H9 (cell line): ENCODE results near the gene ANKRD27. TPM values are rescaled to one million over a fixed set of nuclear protein-coding genes. Genes with fewer than 3 reads are reported as not detected.

Experiments
- DNase-seq: peaks from one replicate; pipeline ENCODE4 v3.0.0-alpha.2; 2017
- H2AFZ ChIP-seq: one replicate; pipeline ENCODE4 v1.6.1; 2013; ENCODE audit warnings: mild to moderate bottlenecking, low read length, control low read depth, moderate library complexity
- H2AK5ac ChIP-seq: 2 replicates; pipeline ENCODE4 v1.6.1; 2013; ENCODE audit warnings: low read length, control low read depth, mixed read lengths; ENCODE audit not compliant: insufficient read length
- H2BK120ac ChIP-seq: one replicate; pipeline ENCODE4 v1.6.1; 2013; ENCODE audit warnings: low read depth, mild to moderate bottlenecking, low read length, control low read depth, inconsistent platforms; ENCODE audit not compliant: poor library complexity, severe bottlenecking
- H2BK12ac ChIP-seq: 2 replicates; pipeline ENCODE4 v1.6.1; 2013; ENCODE audit warnings: low read length, control low read depth, mixed read lengths, low read depth; ENCODE audit not compliant: insufficient read length
- H2BK15ac ChIP-seq: 2 replicates; pipeline ENCODE4 v1.6.1; 2013; ENCODE audit warnings: low read depth, low read length, control low read depth
- H2BK20ac ChIP-seq: one replicate; pipeline ENCODE4 v1.6.1; 2013; ENCODE audit warnings: low read depth, mild to moderate bottlenecking, low read length, control low read depth, inconsistent platforms; ENCODE audit not compliant: poor library complexity, severe bottlenecking
- H2BK5ac ChIP-seq: 2 replicates; pipeline ENCODE4 v1.6.1; 2013; ENCODE audit warnings: low read length, control low read depth, mixed read lengths; ENCODE audit not compliant: insufficient read length
- H3K14ac ChIP-seq: 2 replicates; pipeline ENCODE4 v1.6.1; 2013; ENCODE audit warnings: low read length, control low read depth; ENCODE audit not compliant: insufficient read depth
- H3K18ac ChIP-seq: 2 replicates; pipeline ENCODE4 v1.6.1; 2013; ENCODE audit warnings: low read depth, mild to moderate bottlenecking, mixed read lengths, low read length, control low read depth; ENCODE audit not compliant: insufficient read length
- H3K23ac ChIP-seq: 2 replicates; pipeline ENCODE4 v1.6.1; 2013; ENCODE audit warnings: low read length, control low read depth, mixed read lengths, low read depth; ENCODE audit not compliant: insufficient read length
- H3K23me2 ChIP-seq: 2 replicates; pipeline ENCODE4 v1.6.1; 2013; ENCODE audit warnings: low read depth, mild to moderate bottlenecking, mixed read lengths, low read length, control low read depth; ENCODE audit not compliant: insufficient read length, poor library complexity, severe bottlenecking
- H3K27ac ChIP-seq: 2 replicates; pipeline ENCODE4 v1.5.1; 2013; ENCODE audit warnings: low read length, control low read depth, mixed read lengths, low read depth; ENCODE audit not compliant: insufficient read length
- H3K27me3 ChIP-seq: 2 replicates; pipeline ENCODE4 v1.6.1; 2013; ENCODE audit warnings: low read length, control low read depth, inconsistent platforms; ENCODE audit not compliant: insufficient read depth
- H3K4ac ChIP-seq: 2 replicates; pipeline ENCODE4 v1.6.1; 2013; ENCODE audit warnings: low read depth, mild to moderate bottlenecking, control low read depth, inconsistent platforms, low read length, moderate library complexity
- H3K4me1 ChIP-seq: 2 replicates; pipeline ENCODE4 v1.6.1; 2013; ENCODE audit warnings: low read length, control low read depth, inconsistent platforms; ENCODE audit not compliant: insufficient read depth
- H3K4me2 ChIP-seq: 2 replicates; pipeline ENCODE4 v1.6.1; 2013; ENCODE audit warnings: low read length, control low read depth, mixed read lengths; ENCODE audit not compliant: insufficient read length, insufficient read depth
- H3K56ac ChIP-seq: 2 replicates; pipeline ENCODE4 v1.6.1; 2013; ENCODE audit warnings: low read depth, mild to moderate bottlenecking, mixed read lengths, low read length, control low read depth; ENCODE audit not compliant: insufficient read length
- H3K79me1 ChIP-seq: 2 replicates; pipeline ENCODE4 v1.6.1; 2013; ENCODE audit warnings: low read depth, mild to moderate bottlenecking, moderate library complexity, low read length, control low read depth, inconsistent platforms; ENCODE audit not compliant: insufficient read depth, poor library complexity, severe bottlenecking
- H3K79me2 ChIP-seq: 2 replicates; pipeline ENCODE4 v1.6.1; 2013; ENCODE audit warnings: low read length, control low read depth, inconsistent platforms; ENCODE audit not compliant: insufficient read depth
- H3K9ac ChIP-seq: 2 replicates; pipeline ENCODE4 v1.6.1; 2013; ENCODE audit warnings: low read length, control low read depth, mixed read lengths; ENCODE audit not compliant: insufficient read length; ENCODE audit errors: extremely low read depth
- H3K9me3 ChIP-seq: one replicate; pipeline ENCODE4 v1.6.1; 2013; ENCODE audit warnings: low read depth, low read length, inconsistent platforms; ENCODE audit not compliant: control insufficient read depth
- H3T11ph ChIP-seq: one replicate; pipeline ENCODE4 v1.6.1; 2013; ENCODE audit warnings: mild to moderate bottlenecking, low read length, control low read depth, inconsistent platforms
- H4K20me1 ChIP-seq: one replicate; pipeline ENCODE4 v1.6.1; 2013; ENCODE audit not compliant: control insufficient read depth, insufficient read length, insufficient read depth
- H4K5ac ChIP-seq: 2 replicates; pipeline ENCODE4 v1.6.1; 2013; ENCODE audit warnings: low read depth, mild to moderate bottlenecking, mixed read lengths, low read length, control low read depth; ENCODE audit not compliant: insufficient read length
- H4K8ac ChIP-seq: replicated peaks from 2 replicates; pipeline ENCODE4 v1.6.1; 2013; ENCODE audit warnings: low read length, control low read depth, mixed read lengths, low read depth; ENCODE audit not compliant: insufficient read length
- H4K91ac ChIP-seq: 2 replicates; pipeline ENCODE4 v1.6.1; 2013; ENCODE audit warnings: low read depth, mild to moderate bottlenecking, moderate library complexity, mixed read lengths, low read length, control low read depth; ENCODE audit not compliant: insufficient read length
- H3K27ac Mint-ChIP-seq, 3 experiments: 2 replicates in 2 of 3; 3 replicates in 1 of 3; pipeline ENCODE4 v1.8.0; 2020 to 2021; ENCODE audit warnings: mixed read lengths in 3 of 3, mild to moderate bottlenecking in 1 of 3, moderate library complexity in 1 of 3
- H3K27me3 Mint-ChIP-seq: 2 replicates; pipeline ENCODE4 v1.8.0; 2021; ENCODE audit warnings: low read depth, mild to moderate bottlenecking, moderate library complexity, mixed read lengths
- H3K36me3 Mint-ChIP-seq, 3 experiments: 2 replicates in 2 of 3; 3 replicates in 1 of 3; pipeline ENCODE4 v1.8.0; 2020 to 2021; ENCODE audit warnings: low read depth in 3 of 3, mixed read lengths in 3 of 3; ENCODE audit not compliant: insufficient read depth in 1 of 3
- H3K4me1 Mint-ChIP-seq, 2 experiments: 2 replicates each; pipeline ENCODE4 v1.8.0; 2020; ENCODE audit warnings: mixed read lengths in 2 of 2
- H3K4me3 Mint-ChIP-seq, 2 experiments: 2 replicates in 1 of 2; 3 replicates in 1 of 2; pipeline ENCODE4 v1.8.0; 2020 to 2021; ENCODE audit warnings: mild to moderate bottlenecking in 2 of 2, mixed read lengths in 2 of 2, moderate library complexity in 1 of 2
- H3K9me3 Mint-ChIP-seq, 2 experiments: 2 replicates in 1 of 2; 3 replicates in 1 of 2; pipeline ENCODE4 v1.8.0; 2020; ENCODE audit warnings: mild to moderate bottlenecking in 2 of 2, mixed read lengths in 2 of 2, moderate library complexity in 1 of 2
- CTCF ChIP-seq: fragments of 200-600 bp; sonication (generic); conservative IDR thresholded peaks from 3 replicates; pipeline ENCODE4 v1.8.0; 2021; ENCODE audit warnings: antibody characterized with exemption, mild to moderate bottlenecking
- WGBS: extraction: QIAGEN DNeasy Blood & Tissue Kit; methylation state at CpG from one replicate; pipeline ENCODE4 v1.1.7; 2013; ENCODE audit warnings: missing lambda C conversion rate, low lambda C conversion rate, mixed read lengths; ENCODE audit not compliant: insufficient read length; ENCODE audit errors: extremely low coverage; 5-methylcytosine and 5-hydroxymethylcytosine counted together
- total RNA-seq: library from RNA; stranded (reverse); gene quantifications from 2 replicates; pipeline ENCODE4 v1.2.1, GENCODE V29; 2021

The ANKRD27 gene
- total RNA-seq, 1 experiment from 2014 or later = 40.7 TPM

- no peak overlapping the region for H3T11ph ChIP-seq
- H3K9ac ChIP-seq = no peak overlapping the region
- no peak overlapping the region for H4K8ac ChIP-seq
- no peak overlapping the region for H3K56ac ChIP-seq
- no peak overlapping the region for H3K27ac Mint-ChIP-seq
- H2AK5ac ChIP-seq = no peak overlapping the region
- no peaks in the 10 kb centered on the region for H3K4me1 Mint-ChIP-seq
- H3K4me1 ChIP-seq = no peaks in the 10 kb centered on the region
- no peak for DNase-seq
- no peak overlapping the region for H4K5ac ChIP-seq
- no peaks in the 10 kb centered on the region for H3K27me3 Mint-ChIP-seq
- H4K91ac ChIP-seq = no peak overlapping the region
- no peaks in the 10 kb centered on the region for H3K23me2 ChIP-seq
- no peak overlapping the region for H2BK120ac ChIP-seq
- WGBS = no CpG with 5 or more reads among the region's 7 CpGs
- TF ChIP-seq CTCF = no peak
- no peak overlapping the region for H2BK15ac ChIP-seq
- no peak overlapping the region for H3K4me3 Mint-ChIP-seq
- H2AFZ ChIP-seq = no peak overlapping the region
- no peak overlapping the region for H2BK20ac ChIP-seq
- no peaks in the 10 kb centered on the region for H3K9me3 ChIP-seq
- no peaks in the 10 kb centered on the region for H3K9me3 Mint-ChIP-seq
- H3K27ac ChIP-seq = no peak overlapping the region
- H3K14ac ChIP-seq = no peak overlapping the region
- no peak overlapping the region for H3K4ac ChIP-seq
- H3K27me3 ChIP-seq = no peaks in the 10 kb centered on the region
- no peak overlapping the region for H2BK12ac ChIP-seq
- no peak overlapping the region for H3K4me2 ChIP-seq
- no peak overlapping the region for H3K23ac ChIP-seq
- H2BK5ac ChIP-seq = no peak overlapping the region
- no peaks in the 10 kb centered on the region for H3K79me1 ChIP-seq
- H3K36me3 Mint-ChIP-seq = peaks cover 32 to 73% (median 67%) of the 10 kb centered on the region in 3 experiments
- no peaks in the 10 kb centered on the region for H3K79me2 ChIP-seq
- no peak overlapping the region for H3K18ac ChIP-seq
- no peaks in the 10 kb centered on the region for H4K20me1 ChIP-seq
These were observed 60.1 kb downstream of the ANKRD27 start for GRCh38 chr19:32614916-32615315.
